Activated CD8-positive, alpha-beta T cell treated with anti-CD3 and anti-CD28 coated beads for 36 hours (primary cell): ENCODE data around the gene IL22RA2. TPM values are rescaled to one million over a fixed set of nuclear protein-coding genes. Genes with fewer than 3 reads are reported as not detected.

Experiments
- ATAC-seq: fragments of 200-7000 bp; cut with Tn5 transposase; one replicate; pipeline ENCODE4 v1.10.0; 2021; ENCODE audit warnings: mild to moderate bottlenecking, moderate library complexity
- CTCF ChIA-PET: fragments of 350-600 bp; sonication (Branson Sonifier 250); formaldehyde crosslinking; loops from one replicate; lab custom pipeline; 2021; ENCODE audit warnings: antibody characterized with exemption; lab: Charles Lee
- POLR2A ChIA-PET: fragments of 350-600 bp; sonication (Branson Sonifier 250); formaldehyde crosslinking; loops from one replicate; lab custom pipeline; 2021; ENCODE audit warnings: antibody characterized with exemption; lab: Charles Lee
- DNase-seq: peaks from one replicate; pipeline ENCODE4 v3.0.0-alpha.2; 2020
- H3K27ac Mint-ChIP-seq: one replicate; pipeline ENCODE4 v1.8.0; 2021; ENCODE audit warnings: mild to moderate bottlenecking, mixed read lengths
- H3K27me3 Mint-ChIP-seq: one replicate; pipeline ENCODE4 v1.8.0; 2021; ENCODE audit warnings: mixed read lengths
- H3K36me3 Mint-ChIP-seq: one replicate; pipeline ENCODE4 v1.8.0; 2021; ENCODE audit warnings: low read depth, mixed read lengths
- H3K4me1 Mint-ChIP-seq: one replicate; pipeline ENCODE4 v1.8.0; 2021; ENCODE audit warnings: low read depth, mixed read lengths
- H3K4me3 Mint-ChIP-seq: one replicate; pipeline ENCODE4 v1.8.0; 2021; ENCODE audit warnings: mild to moderate bottlenecking, moderate library complexity, mixed read lengths
- H3K9me3 Mint-ChIP-seq: one replicate; pipeline ENCODE4 v1.8.0; 2021; ENCODE audit warnings: mixed read lengths
- CTCF ChIP-seq: fragments of 200-600 bp; IDR thresholded peaks from one replicate; pipeline ENCODE4 v1.8.0; 2022; ENCODE audit warnings: antibody characterized with exemption, mild to moderate bottlenecking
- intact Hi-C: fragments of 100-400 bp; cut with micrococcal nuclease; formaldehyde crosslinking; loops from one replicate; pipeline ENCODE4 v1.10.0; 2022
- total RNA-seq, 2 experiments: library from RNA; stranded (reverse); gene quantifications; one replicate each; pipeline ENCODE4 v1.2.3, GENCODE V29; 2021

The IL22RA2 gene
- total RNA-seq, 2 experiments from 2014 or later: not detected

DNA sequence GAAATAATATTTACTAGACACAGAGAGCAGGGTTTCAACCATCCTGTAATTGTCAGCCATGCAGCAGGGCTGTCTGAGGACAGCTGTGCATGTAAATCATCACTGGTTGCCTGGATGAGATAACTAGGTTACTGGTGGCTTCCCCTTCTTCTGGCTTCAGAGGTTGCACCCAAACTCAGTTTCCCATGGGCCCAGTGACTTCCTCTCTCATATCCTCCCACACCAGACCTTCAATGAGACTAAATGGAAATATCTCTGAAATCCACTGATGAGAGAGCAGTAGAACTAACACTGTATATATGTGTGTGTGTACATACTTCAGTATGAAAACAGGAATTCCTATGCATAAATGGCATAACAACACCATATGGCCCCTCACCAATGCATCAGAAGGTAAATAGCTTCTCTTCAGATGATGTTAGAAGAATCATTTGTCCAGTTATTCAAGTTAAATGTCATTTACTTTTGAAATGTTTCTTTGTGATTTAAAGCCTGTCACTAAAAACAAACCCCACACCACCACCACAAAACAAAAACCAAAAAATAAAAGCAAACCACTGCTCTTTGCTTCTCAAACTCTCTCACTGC, 77.7 kb downstream of the IL22RA2 start:
- ChIA-PET CTCF (interaction anchor here (0.7 to 4.5 kb wide), 6 partner anchors 10 to 219 kb away, joined by 3 to 49 read pairs (median 6); no protein-coding TSS in a partner anchor), POLR2A (no interaction called here)
- no peaks in the 10 kb centered on the region for H3K36me3 Mint-ChIP-seq
- H3K27ac Mint-ChIP-seq: no peak overlapping the region
- no peak overlapping the region for H3K4me3 Mint-ChIP-seq
- ATAC-seq: peak; percentile 63
- DNase-seq: peak; percentile 36
- TF ChIP-seq CTCF: no peak
- no peaks in the 10 kb centered on the region for H3K27me3 Mint-ChIP-seq
- peaks cover 25% of the 10 kb centered on the region for H3K4me1 Mint-ChIP-seq
- no peaks in the 10 kb centered on the region for H3K9me3 Mint-ChIP-seq
- intact Hi-C loops: loop anchor here (10.0 kb wide), 1 partner anchor 539 kb away; no protein-coding TSS in a partner anchor

DNA sequence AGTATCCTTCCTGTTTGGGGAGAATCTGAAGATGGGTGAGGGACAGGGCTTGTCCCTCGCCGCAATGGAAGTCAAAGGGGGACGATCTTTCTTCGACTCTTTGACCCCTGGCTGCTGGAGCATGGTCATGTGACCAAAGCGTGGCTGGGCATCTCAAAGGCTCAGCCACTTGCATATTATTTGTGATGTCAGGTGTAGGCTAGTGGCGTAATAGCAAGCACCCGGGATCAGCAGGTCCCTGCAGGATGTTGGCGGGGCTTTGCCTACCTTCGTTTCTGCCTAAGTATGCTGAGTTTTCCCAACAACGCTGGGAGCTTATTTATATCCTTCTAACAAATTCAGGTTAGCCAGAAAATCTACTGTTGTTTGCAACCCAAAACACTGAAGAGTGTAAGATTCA, 78.4 kb downstream of the IL22RA2 start:
- no peak for ATAC-seq
- DNase-seq: no peak
- intact Hi-C loops: loop anchor here (10.0 kb wide), 1 partner anchor 540 kb away; no protein-coding TSS in a partner anchor
- ChIA-PET CTCF (interaction anchor here (0.7 to 4.5 kb wide), 24 partner anchors 8 to 527 kb away, joined by 3 to 49 read pairs (median 5); no protein-coding TSS in a partner anchor), POLR2A (no interaction called here)
- no peak for TF ChIP-seq CTCF
- Mint-ChIP-seq H3K36me3 (no peaks in the 10 kb centered on the region), H3K9me3 (no peaks in the 10 kb centered on the region), H3K4me3 (no peak overlapping the region), H3K4me1 (peaks cover 25% of the 10 kb centered on the region), H3K27me3 (peaks cover 3% of the 10 kb centered on the region), H3K27ac (no peak overlapping the region)

DNA sequence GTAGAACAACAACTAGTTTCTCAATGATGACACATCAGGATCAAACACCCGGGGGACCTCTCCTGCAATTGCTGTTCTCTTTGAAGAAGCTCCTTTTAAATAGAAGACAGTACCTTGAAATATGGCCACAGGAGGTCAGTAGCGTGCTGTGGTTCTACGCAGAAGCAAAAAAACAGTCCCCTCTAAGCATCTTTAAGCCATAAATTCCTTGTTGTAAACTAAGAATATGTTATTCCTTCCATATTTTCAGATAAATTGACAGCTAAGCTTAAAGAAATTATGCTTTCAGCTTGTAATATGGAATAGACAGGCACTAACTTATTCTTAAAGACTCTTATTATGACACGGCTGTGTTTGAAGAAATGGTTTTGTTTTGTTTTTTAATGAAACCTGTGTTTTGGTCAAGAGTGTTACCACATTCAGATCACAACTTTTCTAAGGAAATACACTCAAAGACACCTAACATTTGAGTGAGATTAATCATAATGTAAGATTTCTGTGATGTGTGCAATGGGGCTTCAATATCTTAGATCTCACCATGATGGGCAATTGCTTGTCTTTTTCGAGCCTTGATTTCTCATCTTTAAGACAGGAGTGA, 78.9 kb downstream of the IL22RA2 start:
- peaks cover 3% of the 10 kb centered on the region for H3K27me3 Mint-ChIP-seq
- no peaks in the 10 kb centered on the region for H3K9me3 Mint-ChIP-seq
- H3K4me1 Mint-ChIP-seq: peaks cover 22% of the 10 kb centered on the region
- DNase-seq (peak; percentile 78), ATAC-seq (peak; percentile 79)
- intact Hi-C loops: loop anchor here (1.0 to 10.0 kb wide), 2 partner anchors 220 to 540 kb away; no protein-coding TSS in a partner anchor
- H3K4me3 Mint-ChIP-seq: no peak overlapping the region
- no peaks in the 10 kb centered on the region for H3K36me3 Mint-ChIP-seq
- POLR2A ChIA-PET: interaction anchor here (0.7 kb wide), 1 partner anchor 126 kb away, joined by 3 read pairs; no protein-coding TSS in a partner anchor
- peak; percentile 70 for TF ChIP-seq CTCF
- CTCF ChIA-PET: interaction anchor here (0.6 to 4.5 kb wide), 40 partner anchors 9 to 528 kb away, joined by 3 to 49 read pairs (median 4); no protein-coding TSS in a partner anchor
- H3K27ac Mint-ChIP-seq: no peak overlapping the region

Other genes with a start within 250 kb of the IL22RA2 start
- not detected for gene IL20RA, start 128.7 kb downstream of the IL22RA2 start, total RNA-seq
- gene IFNGR1, start 45.7 kb upstream of the IL22RA2 start, total RNA-seq: 10 to 100 TPM; 25.6 to 26.8 TPM